NCI-H510A treated with DMSO at 0.1 percent for 48 hours (cell line): ENCODE measurements around the gene MAGEB3.

Source experiments
- DNase-seq: peaks from one replicate; lab custom pipeline; 2025; lab: John Stamatoyannopoulos, UW

The MAGEB3 gene

DNA sequence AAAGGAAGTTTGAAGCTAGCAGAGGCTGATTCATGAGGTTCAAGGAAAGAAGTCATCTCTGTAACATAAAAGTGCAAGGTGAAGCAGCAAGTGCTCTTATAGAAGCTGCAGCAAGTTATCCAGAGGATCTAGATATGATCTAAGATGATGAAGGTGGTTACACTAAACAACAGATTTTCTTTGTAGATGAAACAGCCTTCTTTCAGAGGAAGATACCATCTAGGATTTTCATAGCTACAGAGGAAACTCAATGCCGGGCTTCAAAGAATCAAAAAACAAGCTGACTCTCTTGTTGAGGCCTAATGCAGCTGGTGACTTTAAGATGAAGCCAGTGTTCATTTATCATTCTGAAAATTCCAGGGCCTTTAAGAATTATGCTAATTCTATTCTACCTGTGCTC is 50.0 kb downstream of the MAGEB3 start:
- DNase-seq: no peak

DNA sequence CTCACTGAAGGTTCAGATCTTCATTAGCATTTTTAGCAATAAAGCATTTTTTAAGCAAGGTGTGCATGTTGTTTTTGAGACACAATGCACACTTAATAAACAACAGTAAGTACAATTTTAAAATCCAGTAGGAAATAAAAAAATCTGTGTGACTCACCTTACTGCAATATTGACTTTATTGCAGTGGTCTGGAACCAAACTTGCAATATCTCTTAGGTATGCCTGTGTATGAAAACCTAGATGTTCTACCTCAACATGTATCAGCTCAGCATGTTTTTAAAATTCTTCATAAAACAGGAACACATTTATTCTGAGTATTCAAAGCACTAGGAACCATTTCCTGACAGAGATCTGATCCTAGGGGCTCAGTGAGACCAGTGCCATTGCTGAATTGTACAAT is 52.1 kb downstream of the MAGEB3 start:
- DNase-seq: no peak

DNA sequence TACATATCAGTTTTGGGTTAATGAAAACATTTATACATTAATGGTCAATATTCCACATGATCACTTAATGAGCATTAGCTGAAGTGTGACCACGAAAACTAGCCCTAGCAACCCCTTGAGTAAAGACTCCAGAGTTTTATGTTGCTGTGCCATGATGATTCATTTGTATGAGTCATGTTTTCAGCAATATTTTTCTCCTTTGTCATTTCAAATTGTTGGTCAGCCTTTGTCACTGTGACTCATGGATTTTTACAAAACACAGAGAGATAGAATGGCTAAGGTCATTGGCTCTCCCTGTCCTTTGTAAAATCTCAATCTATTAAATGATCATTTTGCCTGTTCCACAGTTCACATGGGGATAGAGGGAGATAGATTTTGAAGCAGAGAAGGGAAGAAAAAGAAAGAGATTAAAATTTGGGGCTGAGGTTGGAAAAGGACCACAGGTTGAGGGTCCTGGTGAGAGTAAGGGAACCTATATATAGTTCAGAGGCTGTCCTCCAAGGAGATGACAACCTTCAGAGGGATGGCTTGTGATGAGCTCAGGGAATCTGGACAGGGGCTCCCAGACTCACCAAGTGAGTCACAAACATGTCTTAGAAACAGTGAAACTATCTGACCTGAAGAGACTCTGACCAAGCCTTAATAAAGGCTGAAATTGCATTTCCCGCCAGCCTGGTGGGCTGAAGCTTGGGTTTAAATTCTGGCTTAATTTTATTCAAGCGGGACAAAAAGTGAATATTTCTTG is 53.2 kb downstream of the MAGEB3 start:
- DNase-seq: no peak
